ENCODE measurements around the gene SLC8A1.

- TF ChIP-seq CTCF (IDR thresholded peaks at IDR 0.05) (no peak), POLR2A (IDR thresholded peaks at IDR 0.05) (no peak)
Measured at GRCh38 chr2:40072442-40073232, 379.3 kb downstream of the SLC8A1 start.
